Ovary (tissue), 3 donors: ENCODE measurements around the gene CCDC88A.

Source experiments
- POLR2A ChIP-seq: fragments of 450-650 bp; IDR thresholded peaks from one replicate; pipeline ENCODE4 v1.6.1; 2017; ENCODE audit warnings: antibody characterized with exemption, mild to moderate bottlenecking, moderate library complexity
- TF ChIP-seq, protein P1 (sequence below), 3 donors: fragments of 450-650 bp in 2 of 3; fragments of 200-600 bp in 1 of 3; IDR thresholded peaks; one replicate each; pipeline versions ENCODE4 v1.5.1 to v1.8.0; 2016 to 2022; ENCODE audit warnings: antibody characterized with exemption in 3 of 3, mild to moderate bottlenecking in 1 of 3
- donor health status: DM: no; HTN: no; CAD: no.

GRCh38 chr2:55431982-55432627, 12.4 kb upstream of the CCDC88A start:
- TF ChIP-seq, protein P1, sequence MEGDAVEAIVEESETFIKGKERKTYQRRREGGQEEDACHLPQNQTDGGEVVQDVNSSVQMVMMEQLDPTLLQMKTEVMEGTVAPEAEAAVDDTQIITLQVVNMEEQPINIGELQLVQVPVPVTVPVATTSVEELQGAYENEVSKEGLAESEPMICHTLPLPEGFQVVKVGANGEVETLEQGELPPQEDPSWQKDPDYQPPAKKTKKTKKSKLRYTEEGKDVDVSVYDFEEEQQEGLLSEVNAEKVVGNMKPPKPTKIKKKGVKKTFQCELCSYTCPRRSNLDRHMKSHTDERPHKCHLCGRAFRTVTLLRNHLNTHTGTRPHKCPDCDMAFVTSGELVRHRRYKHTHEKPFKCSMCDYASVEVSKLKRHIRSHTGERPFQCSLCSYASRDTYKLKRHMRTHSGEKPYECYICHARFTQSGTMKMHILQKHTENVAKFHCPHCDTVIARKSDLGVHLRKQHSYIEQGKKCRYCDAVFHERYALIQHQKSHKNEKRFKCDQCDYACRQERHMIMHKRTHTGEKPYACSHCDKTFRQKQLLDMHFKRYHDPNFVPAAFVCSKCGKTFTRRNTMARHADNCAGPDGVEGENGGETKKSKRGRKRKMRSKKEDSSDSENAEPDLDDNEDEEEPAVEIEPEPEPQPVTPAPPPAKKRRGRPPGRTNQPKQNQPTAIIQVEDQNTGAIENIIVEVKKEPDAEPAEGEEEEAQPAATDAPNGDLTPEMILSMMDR (IDR thresholded peaks at IDR 0.05): peak; percentile 31 to 35 (median 34)
- no peak for TF ChIP-seq POLR2A
